ENCODE measurements around the gene PM20D2.
A peak's percentile ranks its signal among the peaks of the same experiment; 100 is the strongest.
"Not testable (repeated sequence)": the region's sequence is repeated elsewhere in the genome, so short reads cannot be mapped to it uniquely, and the experiment has no call there.

PM20D2 gene

GRCh38 chr6:89145956-89146717, at the start of gene PM20D2:
PM20D2 (plus strand) TSS chr6:89146055; CDS start chr6:89146145, 90 bp downstream.
- FAIRE-seq: peak; percentile 84

DNA sequence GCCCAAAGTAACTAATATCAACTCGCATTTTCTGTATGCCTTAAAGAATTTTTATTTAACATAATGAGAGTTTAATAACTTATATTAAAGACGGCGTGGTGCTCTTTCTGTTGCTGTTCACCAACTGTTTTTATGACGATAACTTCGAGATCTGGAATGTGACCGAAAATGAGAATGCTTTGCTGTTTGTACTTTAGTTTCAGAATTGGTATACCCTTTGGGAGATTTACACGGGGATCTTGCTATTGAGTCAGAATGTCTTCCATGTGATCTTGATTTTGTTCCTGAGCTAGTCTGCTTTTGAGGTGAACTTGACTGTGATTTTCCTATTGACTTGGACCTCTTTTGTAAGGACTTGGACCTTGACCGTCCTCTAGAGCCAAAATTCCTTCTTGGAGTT, 47.4 kb upstream of the PM20D2 start:
- DNase-seq (ENCODE audit: insufficient read length, low spot score) (no peak), FAIRE-seq (no peak)

More at GRCh38 chr6:89145956-89146717, at the start of gene PM20D2:
- DNase-seq (ENCODE audit: insufficient read length, low spot score): peak; percentile 83

DNA sequence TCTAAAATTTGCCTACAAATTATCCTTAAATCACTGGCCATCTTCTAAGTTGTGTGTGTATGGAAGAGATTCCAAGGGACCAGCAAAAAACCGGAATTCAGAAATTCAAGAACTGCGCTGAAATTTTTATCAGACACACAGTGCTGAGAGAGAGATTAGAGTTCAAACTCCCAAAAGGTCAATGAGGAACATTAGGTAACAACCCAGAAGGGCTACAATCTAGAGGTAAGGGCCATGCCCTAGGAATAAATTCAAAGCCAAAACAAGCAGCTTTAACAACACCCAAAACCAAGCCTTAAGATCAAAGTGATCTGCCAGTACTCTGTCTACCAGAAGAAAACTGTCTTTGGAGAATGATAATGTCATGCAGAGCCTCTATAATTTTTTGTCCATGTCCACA, 45.7 kb upstream of the PM20D2 start:
- DNase-seq (ENCODE audit: insufficient read length, low spot score) (no peak), FAIRE-seq (no peak)

GRCh38 chr6:89110284-89110683, 35.6 kb upstream of the PM20D2 start:
- DNase-seq (ENCODE audit: insufficient read length, low spot score) (no peak), FAIRE-seq (no peak)

DNA sequence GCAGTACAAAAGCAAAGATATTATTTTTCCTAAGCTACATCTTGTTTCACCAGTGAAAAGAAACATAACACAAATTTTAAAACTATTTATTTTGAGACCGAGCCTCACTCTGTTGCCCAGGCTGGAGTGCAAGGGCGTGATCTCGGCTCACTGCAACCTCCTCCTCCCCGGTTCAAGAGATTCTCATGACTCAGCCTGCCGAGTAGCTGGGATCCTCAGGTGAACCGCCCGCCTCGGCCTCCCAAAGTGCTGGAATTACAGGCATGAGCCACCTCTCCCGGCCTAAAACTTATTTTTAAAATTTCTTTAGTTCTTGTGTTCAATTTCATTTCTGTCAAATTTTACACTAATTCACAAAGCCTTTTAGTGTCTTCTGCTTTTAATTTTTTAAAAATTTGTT, 33.9 kb upstream of the PM20D2 start:
- FAIRE-seq (no peak), DNase-seq (ENCODE audit: insufficient read length, low spot score) (no peak)

- FAIRE-seq: no peak
- no peak for DNase-seq (ENCODE audit: insufficient read length, low spot score)
Observed at GRCh38 chr6:89116702-89117101, 29.2 kb upstream of the PM20D2 start.

DNA sequence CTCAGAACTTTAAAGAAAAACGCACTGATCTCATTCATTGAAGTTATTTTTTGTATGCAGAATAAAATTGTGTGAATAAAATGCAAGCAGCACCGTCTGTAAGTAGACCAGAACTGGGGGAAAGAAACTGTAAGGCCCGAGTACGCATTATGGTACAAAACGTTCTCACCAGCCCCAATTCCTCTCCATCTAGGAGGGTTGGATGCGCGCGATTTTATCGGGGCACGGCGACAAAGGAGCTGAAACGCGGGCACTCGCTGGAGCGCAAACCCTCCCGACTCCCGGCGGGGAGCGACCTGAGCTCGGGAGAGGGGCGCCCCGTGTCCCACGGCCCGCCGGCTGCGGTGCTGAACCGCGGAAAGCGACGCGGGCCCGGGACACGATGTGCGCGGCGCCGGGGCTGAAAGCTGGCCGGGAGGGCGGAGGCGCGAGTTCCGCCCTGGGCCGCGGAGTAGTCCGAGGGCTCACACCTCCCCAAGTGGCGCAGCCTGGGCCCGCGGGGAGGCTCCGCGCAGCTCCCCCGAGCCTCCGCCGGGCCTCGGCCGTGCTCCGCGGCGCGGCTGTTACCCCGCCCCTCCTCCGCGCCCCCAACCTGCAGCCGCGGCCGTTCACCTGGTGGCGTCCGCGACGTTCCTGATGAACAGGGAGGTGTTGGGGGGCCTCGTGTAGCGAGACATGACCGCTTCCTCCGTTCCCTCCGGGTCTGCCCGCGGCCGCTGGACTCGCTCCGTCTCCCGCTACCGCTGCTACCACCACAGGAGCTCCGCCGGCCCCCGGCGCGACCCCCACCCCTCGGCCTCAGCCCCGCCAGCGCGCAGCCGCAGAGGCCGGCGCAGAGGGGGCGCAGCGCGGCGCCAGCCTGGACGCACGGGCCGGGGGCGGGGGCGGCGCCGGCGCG, 28.4 kb upstream of the PM20D2 start, which contains the start of gene SRSF12:
TSS of gene SRSF12 (minus strand) at position 861 of the 898 bp plus-strand sequence. CDS start at position 677, 184 bp downstream.
- DNase-seq (ENCODE audit: insufficient read length, low spot score) (peak; percentile 47), FAIRE-seq (peak; percentile 51)

GRCh38 chr6:89118931-89119330, 26.9 kb upstream of the PM20D2 start:
- DNase-seq (ENCODE audit: insufficient read length, low spot score) (no peak), FAIRE-seq (no peak)

DNA sequence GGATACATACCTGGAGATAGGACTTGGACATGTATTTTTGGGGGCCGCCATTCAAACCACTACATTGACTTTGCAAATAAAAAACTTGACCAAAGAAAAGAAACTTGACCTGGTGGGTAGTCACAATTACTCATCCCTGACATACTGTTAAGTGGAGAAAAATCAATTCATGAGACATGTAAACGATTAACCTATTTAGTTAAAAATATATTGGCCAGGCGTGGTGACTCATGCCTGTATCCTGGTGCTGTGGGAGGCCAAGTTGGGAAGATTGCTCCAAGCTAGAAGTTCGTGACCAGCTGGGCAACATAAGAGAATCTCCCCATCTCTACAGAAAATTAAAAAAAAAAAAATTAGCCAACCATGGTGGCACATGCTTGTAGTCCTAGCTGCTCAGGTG, 25.5 kb upstream of the PM20D2 start:
- FAIRE-seq (no peak), DNase-seq (ENCODE audit: insufficient read length, low spot score) (no peak)

DNA sequence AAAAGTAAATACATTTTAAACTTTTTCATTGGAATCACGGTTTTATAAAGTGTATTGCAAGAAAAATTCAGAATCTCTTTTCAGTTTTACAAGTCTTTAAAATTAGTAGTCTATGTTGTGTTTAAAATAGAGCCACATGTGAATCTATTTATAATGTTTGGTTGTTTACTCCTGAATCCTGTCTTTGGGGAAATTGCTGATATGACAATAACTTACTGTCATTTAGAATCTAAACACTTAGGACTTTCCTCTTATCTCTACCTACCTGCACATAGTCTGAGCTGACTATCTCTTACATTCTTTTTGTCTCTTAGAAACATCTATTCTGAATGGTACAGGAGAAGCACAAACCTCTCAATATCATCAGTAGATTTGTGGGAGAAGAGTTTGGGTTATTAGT, 23.9 kb upstream of the PM20D2 start:
- no peak for FAIRE-seq
- no peak for DNase-seq (ENCODE audit: insufficient read length, low spot score)

DNA sequence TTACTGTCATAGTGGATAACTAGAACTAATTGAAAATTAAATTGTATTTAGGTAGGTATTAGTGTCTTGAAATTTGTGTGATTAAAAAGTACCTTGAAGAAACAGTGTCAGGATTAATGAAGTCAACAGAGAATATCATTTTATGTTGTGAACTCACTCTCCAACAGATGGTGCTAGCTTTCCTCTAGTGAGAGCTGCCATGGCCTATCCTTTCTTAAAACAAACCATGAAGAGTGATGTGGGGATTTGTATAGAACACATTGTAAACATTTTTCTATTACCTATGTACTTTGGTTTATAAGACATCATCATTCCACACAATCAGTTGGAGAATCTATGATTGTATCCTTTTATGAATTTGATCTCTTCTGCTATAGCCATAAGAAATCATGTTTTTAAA, 23.2 kb upstream of the PM20D2 start:
- no peak for FAIRE-seq
- no peak for DNase-seq (ENCODE audit: insufficient read length, low spot score)

DNA sequence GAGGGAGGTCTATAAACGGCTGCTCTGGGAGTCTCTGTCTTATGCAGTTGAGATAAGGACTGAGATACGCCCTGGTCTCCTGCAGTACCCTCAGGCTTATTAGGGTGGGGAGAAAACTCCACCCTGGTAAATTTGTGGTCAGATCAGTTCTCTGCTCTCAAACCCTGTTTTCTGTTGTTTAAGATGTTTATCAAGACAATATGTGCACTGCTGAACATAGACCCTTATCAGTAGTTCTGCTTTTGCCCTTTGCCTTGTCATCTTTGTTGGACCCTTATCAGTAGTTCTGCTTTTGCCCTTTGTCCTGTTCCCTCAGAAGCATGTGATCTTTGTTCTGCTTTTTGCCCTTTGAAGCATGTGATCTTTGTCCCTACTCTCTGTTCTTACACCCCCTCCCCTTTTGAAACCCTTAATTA, 17.6 kb upstream of the PM20D2 start:
- FAIRE-seq; DNase-seq (ENCODE audit: insufficient read length, low spot score): not testable (repeated sequence)

DNA sequence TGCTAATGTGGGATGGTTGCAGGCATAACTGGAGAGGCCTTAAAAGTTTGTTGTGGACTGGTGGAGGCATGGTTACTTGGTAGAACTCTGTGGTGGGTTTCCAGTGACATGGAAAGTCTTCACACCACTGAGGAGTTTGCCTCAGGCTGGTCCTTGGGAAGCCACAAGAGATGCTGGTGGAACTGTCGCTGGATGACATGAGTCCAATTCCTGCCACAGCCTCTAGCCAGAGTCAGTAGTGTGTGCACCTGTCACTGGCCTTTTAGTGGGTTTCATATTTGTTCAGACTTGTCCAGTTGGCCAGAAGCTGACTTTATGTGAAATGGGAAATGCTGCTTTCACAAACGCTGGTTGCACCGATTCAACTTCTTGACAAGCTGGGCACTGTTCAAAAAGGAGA, 14.3 kb upstream of the PM20D2 start:
- FAIRE-seq (no peak), DNase-seq (ENCODE audit: insufficient read length, low spot score) (no peak)

DNA sequence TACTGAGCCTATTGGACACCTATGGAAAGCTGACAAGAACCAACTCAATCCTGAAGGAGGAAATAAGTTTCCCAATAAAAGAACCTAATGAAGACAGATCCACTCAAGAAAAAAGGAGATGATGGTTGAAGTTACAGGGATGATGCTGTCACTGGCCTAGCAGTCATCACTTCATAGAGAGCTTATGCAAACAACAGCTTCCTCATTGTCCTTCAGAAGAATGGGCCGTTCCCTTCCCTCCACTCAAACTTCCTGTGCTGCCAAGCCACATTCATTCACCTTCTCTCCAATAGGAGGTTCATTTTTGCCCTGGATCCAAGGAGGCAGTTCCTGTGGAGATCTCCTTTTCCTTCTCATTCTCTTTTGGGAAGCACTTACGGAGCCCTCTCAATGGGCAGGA, 13.8 kb upstream of the PM20D2 start:
- no peak for FAIRE-seq
- no peak for DNase-seq (ENCODE audit: insufficient read length, low spot score)

GRCh38 chr6:89133981-89134380, 11.9 kb upstream of the PM20D2 start:
- FAIRE-seq: no peak
- no peak for DNase-seq (ENCODE audit: insufficient read length, low spot score)

- FAIRE-seq (no peak), DNase-seq (ENCODE audit: insufficient read length, low spot score) (no peak)
Observed at GRCh38 chr6:89134723-89135122, 11.1 kb upstream of the PM20D2 start.

DNA sequence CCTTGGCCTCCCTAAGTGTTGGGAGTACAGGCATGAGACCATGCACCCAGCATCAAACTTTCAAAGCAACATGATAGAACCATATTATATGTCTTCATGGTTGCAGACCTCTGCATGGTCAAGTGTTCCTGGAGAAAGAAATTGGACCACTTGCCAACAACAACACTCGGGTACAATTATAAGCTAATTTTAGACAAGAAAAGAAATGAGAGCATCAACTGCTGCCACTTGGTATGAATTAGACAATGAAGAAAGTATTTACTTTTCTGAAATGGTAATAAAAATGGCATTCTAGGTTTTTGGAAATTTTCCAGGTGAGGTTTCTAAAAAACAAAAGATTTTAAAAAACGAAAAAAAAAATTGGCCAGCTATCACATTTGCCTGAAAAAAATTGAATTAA, 7.7 kb upstream of the PM20D2 start:
- FAIRE-seq (no peak), DNase-seq (ENCODE audit: insufficient read length, low spot score) (no peak)

GRCh38 chr6:89139509-89140346, 6.1 kb upstream of the PM20D2 start:
- FAIRE-seq: no peak

GRCh38 chr6:89140347-89141156, 5.3 kb upstream of the PM20D2 start:
- DNase-seq (ENCODE audit: insufficient read length, low spot score) (no peak), FAIRE-seq (no peak)

More at GRCh38 chr6:89139509-89140346, 6.1 kb upstream of the PM20D2 start:
- no peak for DNase-seq (ENCODE audit: insufficient read length, low spot score)

DNA sequence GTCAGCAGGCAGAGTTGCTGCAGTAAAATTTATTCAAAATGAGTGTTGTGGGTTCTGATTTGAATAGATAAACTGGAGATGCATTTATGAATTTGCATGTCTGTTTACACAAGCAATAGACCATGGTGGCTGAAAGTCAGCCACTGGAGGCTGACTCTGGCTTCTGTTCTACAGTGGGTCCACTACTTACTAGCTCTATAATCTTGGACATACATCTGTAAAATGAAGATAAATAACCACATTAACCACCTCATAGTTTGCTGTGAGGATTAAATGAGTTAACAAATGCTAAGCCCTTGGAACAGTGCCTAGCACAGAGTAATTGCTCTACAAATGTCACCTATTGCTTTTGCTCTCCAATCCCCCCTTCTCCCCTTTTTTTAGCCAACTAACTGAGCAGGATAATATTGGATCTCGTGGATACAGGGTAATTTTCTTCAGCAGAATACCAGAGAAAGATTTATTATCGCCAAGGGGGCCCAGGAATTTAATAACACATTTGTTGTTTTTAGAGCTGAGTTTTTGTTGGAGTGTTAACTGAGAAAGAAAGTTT, 1.4 kb upstream of the PM20D2 start:
- no peak for DNase-seq (ENCODE audit: insufficient read length, low spot score)
- no peak for FAIRE-seq

Data from HTR-8/SVneo (cell line).